ENCODE data around the gene NRROS.
A peak's percentile ranks its signal among the peaks of the same experiment; 100 is the strongest.

Gene NRROS

DNA sequence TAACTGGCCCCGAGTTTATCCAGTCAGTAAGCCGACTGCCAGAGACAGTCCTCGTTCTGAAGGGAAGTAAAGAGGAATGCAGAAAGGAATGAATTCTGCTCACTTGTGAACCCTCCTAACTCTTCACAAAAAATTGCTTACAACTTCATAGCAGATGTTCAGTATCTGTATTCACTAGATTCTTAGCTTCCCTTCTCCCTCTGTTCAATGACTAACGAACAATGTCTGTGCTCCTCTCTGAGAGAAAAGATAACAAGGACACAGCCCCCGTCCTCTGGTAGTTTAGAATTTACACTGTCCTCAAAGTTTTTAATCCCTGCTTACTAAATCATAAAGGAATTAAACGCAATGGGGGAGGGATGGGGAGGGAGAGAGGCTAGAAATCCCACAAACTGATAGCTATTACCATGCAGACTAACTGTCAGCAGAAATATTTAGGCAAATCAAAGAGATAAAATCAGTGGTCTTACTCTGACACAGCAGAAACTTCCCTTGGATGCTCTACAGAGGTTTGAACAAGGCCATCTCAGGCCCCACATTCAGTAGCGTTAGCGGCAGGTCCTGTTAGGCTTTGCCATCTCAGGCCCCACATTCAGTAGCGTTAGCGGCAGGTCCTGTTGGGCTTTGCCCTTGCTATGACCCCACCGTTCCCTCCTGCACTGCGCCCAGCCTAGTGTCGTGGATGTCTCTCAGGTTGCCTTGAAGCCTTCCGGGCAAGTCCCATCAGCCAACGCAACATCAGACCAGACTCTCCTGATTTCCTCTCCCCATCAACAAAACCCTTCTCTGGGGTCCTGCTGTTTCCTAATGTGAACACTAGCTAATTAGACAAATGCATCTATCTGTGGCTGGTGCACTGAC is 23.4 kb downstream of the NRROS start:
- peaks cover 14% of the 10 kb centered on the region for H3K4me1 ChIP-seq (ENCODE audit: control insufficient read depth, insufficient read depth, low read length)
- no peaks in the 10 kb centered on the region for H3K36me3 ChIP-seq (ENCODE audit: control insufficient read depth, insufficient read depth, low read length)
- no peak overlapping the region for H3K4me3 ChIP-seq (ENCODE audit: low read depth, low read length)
- no peak overlapping the region for H3K27ac ChIP-seq (ENCODE audit: low read depth, low read length)
- no peak overlapping the region for H3K9ac ChIP-seq (ENCODE audit: low read depth, low read length)
- H3K9me3 ChIP-seq (ENCODE audit: control insufficient read depth, insufficient read depth, low read length): no peaks in the 10 kb centered on the region
- no peaks in the 10 kb centered on the region for H3K27me3 ChIP-seq (ENCODE audit: control insufficient read depth, insufficient read depth, low read length)

DNA sequence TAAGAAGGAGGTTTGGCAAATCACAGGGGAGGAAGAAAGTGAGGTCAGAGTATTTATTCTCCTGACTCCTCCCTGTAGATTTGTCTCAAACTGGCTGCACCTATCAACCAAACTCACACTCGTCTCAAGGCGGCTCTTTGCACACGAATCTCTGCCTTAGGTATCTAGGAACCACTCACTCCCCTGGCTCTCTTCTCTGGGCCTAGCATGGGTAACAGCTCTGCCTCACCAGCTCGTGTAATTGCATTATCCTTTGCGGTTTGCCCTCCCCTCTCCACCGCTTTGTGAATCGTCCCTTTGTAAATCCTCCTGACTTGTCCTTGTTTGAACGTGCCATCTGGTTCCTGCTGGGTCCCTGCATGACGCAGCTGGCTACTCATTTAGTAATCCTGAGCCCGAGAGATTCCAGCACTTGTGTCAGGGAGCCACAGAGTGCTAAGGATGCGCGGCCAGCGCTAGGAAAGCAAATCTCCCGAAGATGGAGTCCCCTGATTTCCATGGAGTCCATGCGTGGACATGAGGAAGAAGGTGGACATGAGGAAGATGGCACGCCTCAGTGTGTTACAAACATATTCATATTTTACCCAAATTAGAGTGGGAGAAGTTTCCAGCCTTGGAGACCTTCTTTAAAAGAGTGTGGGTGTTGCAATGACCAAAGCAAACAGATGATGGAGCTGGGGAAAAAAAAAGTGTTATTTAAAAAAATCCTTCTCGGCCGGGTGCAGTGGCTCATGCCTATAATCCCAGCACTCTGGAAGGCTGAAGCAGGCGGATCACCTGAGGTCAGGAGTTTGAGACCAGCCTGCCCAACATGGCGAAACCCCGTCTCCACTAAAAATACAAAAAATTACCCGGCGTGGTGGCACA is 26.7 kb downstream of the NRROS start:
- Histone ChIP-seq H3K9ac (ENCODE audit: low read depth, low read length) (0 out of 2 replicates have a peak overlapping the region, but pooled peaks have one; percentile 0), H3K4me3 (ENCODE audit: low read depth, low read length) (0 out of 2 replicates have a peak overlapping the region, but pooled peaks have one; percentile 3), H3K27ac (ENCODE audit: low read depth, low read length) (peak overlapping the region; percentile 70), H3K27me3 (ENCODE audit: control insufficient read depth, insufficient read depth, low read length) (no peaks in the 10 kb centered on the region), H3K36me3 (ENCODE audit: control insufficient read depth, insufficient read depth, low read length) (no peaks in the 10 kb centered on the region), H3K4me1 (ENCODE audit: control insufficient read depth, insufficient read depth, low read length) (peaks cover 20% of the 10 kb centered on the region), H3K9me3 (ENCODE audit: control insufficient read depth, insufficient read depth, low read length) (no peaks in the 10 kb centered on the region)

DNA sequence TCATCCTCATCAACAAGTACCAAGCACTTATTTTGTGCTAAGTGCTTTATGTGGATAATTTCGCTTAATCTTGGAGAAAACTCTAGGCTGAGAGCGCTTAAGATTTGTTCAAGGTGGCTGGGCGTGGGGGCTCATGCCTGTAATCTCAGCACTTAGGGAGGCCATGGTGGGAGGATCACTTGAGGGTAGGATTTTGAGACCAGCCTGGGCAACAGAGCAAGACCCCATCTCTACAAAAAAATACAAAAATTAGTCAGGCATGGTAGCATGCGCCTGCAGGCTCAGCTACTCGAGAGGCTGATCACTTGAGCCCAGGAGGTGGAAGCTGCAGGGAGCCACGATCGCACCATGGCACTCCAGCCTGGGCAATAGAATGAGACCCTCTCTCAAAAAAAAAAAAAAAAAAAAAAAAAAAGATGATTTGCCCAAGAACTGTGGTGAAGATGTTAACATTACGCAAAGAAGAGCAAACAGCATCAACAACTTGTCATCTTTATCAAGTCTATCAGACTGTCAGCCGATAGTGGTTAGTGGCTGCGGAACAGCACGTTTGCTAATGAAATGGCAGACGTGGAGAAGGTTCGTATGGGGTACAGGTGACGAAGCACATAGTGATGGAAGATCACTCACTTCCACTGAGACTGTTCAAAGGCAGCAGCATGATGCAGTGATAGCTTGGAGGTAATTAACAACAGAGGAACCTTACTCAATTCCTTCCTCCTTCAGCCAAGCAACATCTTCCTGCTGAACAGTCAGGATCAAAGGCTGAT is 27.7 kb downstream of the NRROS start:
- Histone ChIP-seq H3K9me3 (ENCODE audit: control insufficient read depth, insufficient read depth, low read length) (no peaks in the 10 kb centered on the region), H3K4me1 (ENCODE audit: control insufficient read depth, insufficient read depth, low read length) (peaks cover 20% of the 10 kb centered on the region), H3K36me3 (ENCODE audit: control insufficient read depth, insufficient read depth, low read length) (no peaks in the 10 kb centered on the region), H3K9ac (ENCODE audit: low read depth, low read length) (no peak overlapping the region), H3K27ac (ENCODE audit: low read depth, low read length) (no peak overlapping the region), H3K4me3 (ENCODE audit: low read depth, low read length) (no peak overlapping the region), H3K27me3 (ENCODE audit: control insufficient read depth, insufficient read depth, low read length) (no peaks in the 10 kb centered on the region)

DNA sequence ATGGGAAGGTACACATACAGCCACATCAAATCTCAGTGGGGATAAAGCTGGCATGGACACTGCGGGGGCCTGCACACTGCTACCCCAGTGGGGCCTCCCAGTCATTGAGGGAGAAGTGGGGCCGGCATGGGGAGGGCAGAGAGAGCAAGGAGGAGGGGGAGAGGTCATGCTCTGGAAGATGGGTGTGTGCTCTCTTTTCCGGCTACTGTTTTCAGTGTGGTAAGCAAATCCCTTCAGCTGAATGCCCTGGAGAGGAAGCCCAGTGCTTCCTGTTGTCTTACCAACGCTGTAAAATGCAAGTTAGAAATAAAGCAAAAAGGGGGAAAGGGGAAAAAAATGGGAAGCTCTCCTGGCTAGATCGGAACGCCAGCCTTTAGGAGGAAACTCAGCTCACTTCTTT is 30.8 kb downstream of the NRROS start:
- Histone ChIP-seq H3K36me3 (ENCODE audit: control insufficient read depth, insufficient read depth, low read length) (no peaks in the 10 kb centered on the region), H3K4me3 (ENCODE audit: low read depth, low read length) (no peak overlapping the region), H3K9me3 (ENCODE audit: control insufficient read depth, insufficient read depth, low read length) (no peaks in the 10 kb centered on the region), H3K27me3 (ENCODE audit: control insufficient read depth, insufficient read depth, low read length) (no peaks in the 10 kb centered on the region), H3K4me1 (ENCODE audit: control insufficient read depth, insufficient read depth, low read length) (peaks cover 16% of the 10 kb centered on the region), H3K27ac (ENCODE audit: low read depth, low read length) (no peak overlapping the region), H3K9ac (ENCODE audit: low read depth, low read length) (no peak overlapping the region)

DNA sequence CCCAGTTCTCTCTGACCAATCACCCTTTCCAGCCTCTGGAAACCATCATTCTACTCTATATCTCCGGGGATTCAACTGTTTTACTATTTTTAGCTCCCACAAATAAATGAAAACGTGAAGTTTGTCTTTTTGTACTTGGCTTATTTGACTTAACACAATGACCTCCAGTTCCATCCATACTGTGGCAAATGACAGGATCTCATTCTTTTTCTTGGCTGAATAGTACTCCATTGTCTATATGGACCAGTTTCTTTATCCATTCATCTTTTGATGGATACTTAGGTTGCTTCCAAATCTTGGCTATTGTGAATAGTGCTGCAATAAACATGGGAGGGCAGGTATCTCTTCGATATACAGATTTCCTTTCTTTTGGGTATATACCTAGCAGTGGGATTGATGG is 34.1 kb downstream of the NRROS start:
- H3K4me1 ChIP-seq (ENCODE audit: control insufficient read depth, insufficient read depth, low read length): peaks cover 7% of the 10 kb centered on the region; the same call in 1 of the 2 replicates
- H3K36me3 ChIP-seq (ENCODE audit: control insufficient read depth, insufficient read depth, low read length): no peaks in the 10 kb centered on the region
- H3K9ac ChIP-seq (ENCODE audit: low read depth, low read length): no peak overlapping the region
- H3K4me3 ChIP-seq (ENCODE audit: low read depth, low read length): no peak overlapping the region
- no peaks in the 10 kb centered on the region for H3K27me3 ChIP-seq (ENCODE audit: control insufficient read depth, insufficient read depth, low read length)
- H3K9me3 ChIP-seq (ENCODE audit: control insufficient read depth, insufficient read depth, low read length): no peaks in the 10 kb centered on the region
- no peak overlapping the region for H3K27ac ChIP-seq (ENCODE audit: low read depth, low read length)

DNA sequence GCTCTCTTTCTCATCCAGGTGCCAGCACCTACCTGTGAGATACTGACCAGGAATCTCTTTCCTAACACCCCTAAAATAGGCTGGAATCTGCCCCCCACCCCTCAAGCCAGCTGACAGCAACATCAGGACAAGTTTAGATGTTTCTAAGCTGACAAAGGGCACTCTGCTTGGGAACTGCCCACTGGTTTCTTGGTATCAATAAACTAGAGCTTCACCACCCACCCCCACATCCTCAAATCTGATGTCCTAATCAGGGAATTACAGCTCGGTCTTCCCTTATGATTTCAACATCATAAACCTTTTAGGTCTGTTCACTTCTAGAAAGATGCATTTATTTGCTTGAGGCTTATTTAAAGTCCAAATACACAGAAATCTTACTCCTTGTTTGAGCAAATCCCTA is 37.9 kb downstream of the NRROS start:
- Histone ChIP-seq H3K4me1 (ENCODE audit: control insufficient read depth, insufficient read depth, low read length) (no peaks in the 10 kb centered on the region), H3K9me3 (ENCODE audit: control insufficient read depth, insufficient read depth, low read length) (no peaks in the 10 kb centered on the region), H3K27ac (ENCODE audit: low read depth, low read length) (no peak overlapping the region), H3K4me3 (ENCODE audit: low read depth, low read length) (no peak overlapping the region), H3K9ac (ENCODE audit: low read depth, low read length) (no peak overlapping the region), H3K27me3 (ENCODE audit: control insufficient read depth, insufficient read depth, low read length) (no peaks in the 10 kb centered on the region), H3K36me3 (ENCODE audit: control insufficient read depth, insufficient read depth, low read length) (no peaks in the 10 kb centered on the region)

DNA sequence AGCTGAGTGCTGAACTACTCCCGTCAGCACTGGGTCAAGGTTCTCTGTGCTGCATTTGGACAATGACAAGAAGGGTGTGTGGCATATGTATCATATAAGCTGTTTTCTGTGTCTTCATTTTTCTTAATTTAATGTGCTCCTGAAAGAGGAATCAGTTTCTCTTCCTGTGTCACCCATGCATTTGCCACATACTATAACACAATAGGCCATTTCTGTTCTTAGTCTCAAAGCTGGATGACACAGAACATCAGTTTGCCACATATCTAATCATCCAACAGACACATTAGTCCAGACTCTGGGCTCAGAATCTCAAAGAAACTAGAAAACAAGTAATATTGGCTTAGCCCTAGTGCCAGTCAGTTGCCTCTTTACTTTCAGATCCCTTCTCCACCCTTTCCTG is 38.4 kb downstream of the NRROS start:
- Histone ChIP-seq H3K36me3 (ENCODE audit: control insufficient read depth, insufficient read depth, low read length) (no peaks in the 10 kb centered on the region), H3K4me1 (ENCODE audit: control insufficient read depth, insufficient read depth, low read length) (no peaks in the 10 kb centered on the region), H3K4me3 (ENCODE audit: low read depth, low read length) (no peak overlapping the region), H3K9me3 (ENCODE audit: control insufficient read depth, insufficient read depth, low read length) (no peaks in the 10 kb centered on the region), H3K27ac (ENCODE audit: low read depth, low read length) (no peak overlapping the region), H3K9ac (ENCODE audit: low read depth, low read length) (no peak overlapping the region), H3K27me3 (ENCODE audit: control insufficient read depth, insufficient read depth, low read length) (no peaks in the 10 kb centered on the region)

DNA sequence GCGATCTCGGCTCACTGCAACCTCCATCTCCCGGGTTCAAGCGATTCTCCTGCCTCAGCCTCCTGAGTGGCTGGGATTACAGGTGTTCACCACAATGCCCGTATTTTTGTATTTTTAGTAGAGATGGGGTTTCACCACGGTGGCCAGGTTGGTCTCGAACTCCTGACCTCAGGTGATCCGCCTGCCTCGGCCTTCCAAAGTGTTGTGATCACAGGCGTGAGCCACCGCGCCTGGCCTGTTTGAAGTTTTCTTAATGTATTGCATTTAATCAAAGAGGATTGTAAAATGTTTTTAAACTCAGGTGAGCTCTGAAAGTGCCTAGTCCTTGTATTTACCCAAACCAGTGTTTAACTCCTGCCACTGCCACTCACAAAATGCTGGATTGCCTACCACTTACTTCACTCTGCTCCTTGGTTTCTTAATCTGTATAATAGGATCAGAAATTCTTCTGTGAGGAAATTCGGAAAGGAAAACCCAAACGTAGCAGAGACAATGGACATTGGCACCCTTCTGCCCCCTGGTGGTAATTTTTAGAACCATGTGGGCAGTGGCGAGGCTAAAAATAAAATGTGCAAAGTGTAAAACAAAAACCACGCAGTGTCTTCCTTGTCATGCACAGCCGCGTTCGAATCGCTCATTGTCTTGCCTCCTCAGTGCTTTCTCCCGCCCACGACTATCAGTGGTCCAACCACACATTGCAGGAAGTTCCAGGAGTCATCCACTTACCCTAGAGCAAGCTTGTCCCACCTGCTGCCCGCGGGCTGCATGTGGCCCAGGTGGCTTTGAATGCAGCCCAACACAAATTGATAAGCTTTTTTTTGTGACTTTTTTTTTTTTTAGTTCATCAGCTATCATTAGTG is 45.3 kb downstream of the NRROS start:
- Histone ChIP-seq H3K27ac (ENCODE audit: low read depth, low read length) (peak overlapping the region; percentile 17), H3K4me3 (ENCODE audit: low read depth, low read length) (no peak overlapping the region), H3K9ac (ENCODE audit: low read depth, low read length) (no peak overlapping the region), H3K27me3 (ENCODE audit: control insufficient read depth, insufficient read depth, low read length) (no peaks in the 10 kb centered on the region), H3K36me3 (ENCODE audit: control insufficient read depth, insufficient read depth, low read length) (no peaks in the 10 kb centered on the region), H3K4me1 (ENCODE audit: control insufficient read depth, insufficient read depth, low read length) (peaks cover 9% of the 10 kb centered on the region), H3K9me3 (ENCODE audit: control insufficient read depth, insufficient read depth, low read length) (no peaks in the 10 kb centered on the region; the same call in 1 of the 2 replicates)

DNA sequence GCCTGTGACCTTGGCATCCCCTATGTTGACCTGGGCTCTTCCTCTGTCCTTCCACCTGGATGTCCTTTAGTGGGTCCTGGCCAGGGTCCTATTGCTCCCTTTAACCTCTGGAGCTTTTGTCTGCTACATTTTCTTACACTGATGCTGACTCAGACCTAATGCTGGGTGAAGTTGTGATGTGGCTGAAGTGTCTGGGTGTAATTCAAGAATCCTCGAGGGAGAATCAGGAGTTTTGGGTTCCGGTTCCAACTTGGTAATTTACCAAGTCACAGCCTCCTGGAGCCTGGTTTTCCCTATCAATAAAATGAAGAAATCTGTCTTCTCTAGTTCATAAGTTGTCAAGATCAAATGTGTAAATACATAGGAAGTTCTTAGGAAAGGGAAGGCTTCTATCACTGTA is 46.9 kb downstream of the NRROS start:
- no peaks in the 10 kb centered on the region for H3K36me3 ChIP-seq (ENCODE audit: control insufficient read depth, insufficient read depth, low read length)
- H3K27ac ChIP-seq (ENCODE audit: low read depth, low read length): no peak overlapping the region
- H3K9ac ChIP-seq (ENCODE audit: low read depth, low read length): no peak overlapping the region
- no peak overlapping the region for H3K4me3 ChIP-seq (ENCODE audit: low read depth, low read length)
- H3K4me1 ChIP-seq (ENCODE audit: control insufficient read depth, insufficient read depth, low read length): peaks cover 9% of the 10 kb centered on the region
- H3K27me3 ChIP-seq (ENCODE audit: control insufficient read depth, insufficient read depth, low read length): no peaks in the 10 kb centered on the region
- H3K9me3 ChIP-seq (ENCODE audit: control insufficient read depth, insufficient read depth, low read length): no peaks in the 10 kb centered on the region; the same call in 1 of the 2 replicates

DNA sequence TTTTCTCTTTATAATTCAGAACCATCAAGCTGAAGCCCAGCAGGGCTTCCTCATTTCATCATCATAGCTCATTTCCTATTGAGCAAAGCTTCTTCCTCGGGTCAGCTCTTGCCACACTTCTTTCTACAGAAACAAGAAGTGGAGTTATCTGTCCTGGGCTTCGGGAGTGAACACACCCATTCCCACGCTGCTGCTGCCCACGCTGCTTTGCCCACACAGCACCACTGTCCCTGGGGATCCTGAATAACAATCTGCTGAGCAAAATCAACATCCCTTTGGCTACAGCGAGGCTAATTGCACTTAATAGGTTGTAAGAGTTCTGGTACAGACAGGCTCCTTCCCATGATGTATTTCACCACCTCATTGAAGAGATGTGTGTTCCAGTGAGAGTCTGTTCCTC is 48.9 kb downstream of the NRROS start:
- Histone ChIP-seq H3K4me1 (ENCODE audit: control insufficient read depth, insufficient read depth, low read length) (peaks cover 9% of the 10 kb centered on the region), H3K27me3 (ENCODE audit: control insufficient read depth, insufficient read depth, low read length) (no peaks in the 10 kb centered on the region), H3K36me3 (ENCODE audit: control insufficient read depth, insufficient read depth, low read length) (no peaks in the 10 kb centered on the region), H3K9ac (ENCODE audit: low read depth, low read length) (no peak overlapping the region), H3K4me3 (ENCODE audit: low read depth, low read length) (no peak overlapping the region), H3K9me3 (ENCODE audit: control insufficient read depth, insufficient read depth, low read length) (no peaks in the 10 kb centered on the region; the same call in 1 of the 2 replicates), H3K27ac (ENCODE audit: low read depth, low read length) (no peak overlapping the region)
